ENCODE results near the gene SSR4.

- no peak for TF ChIP-seq YY1 (IDR thresholded peaks at IDR 0.05; ENCODE audit: insufficient read depth, insufficient read length)
- no peak for TF ChIP-seq ZNF274 (IDR thresholded peaks at IDR 0.05; ENCODE audit: low read depth, low read length)
These were observed 12.2 kb upstream of the SSR4 start for GRCh38 chrX:153782313-153782712.
